Panc1 (cell line): ENCODE measurements around the gene SAYSD1. TPM values are rescaled to one million over a fixed set of nuclear protein-coding genes. Genes with fewer than 3 reads are reported as not detected.

Source experiments
- ATAC-seq: fragments of 200-7000 bp; cut with Tn5 transposase; 2 replicates; pipeline ENCODE4 v1.9.1; 2020; ENCODE audit warnings: mild to moderate bottlenecking, moderate library complexity
- BruUV-seq: library from RNA; stranded (reverse); fragments of 400-500 nt; replicated peaks from 2 replicates; lab custom pipeline; 2021; lab: Mats Ljungman, UMichigan
- CTCF ChIA-PET: fragments of 300-600 bp; sonication (Branson Sonifier 250); formaldehyde crosslinking; loops from one replicate; lab custom pipeline; 2022; ENCODE audit warnings: antibody characterized with exemption; lab: Charles Lee
- POLR2A ChIA-PET: fragments of 300-600 bp; sonication (Branson Sonifier 250); formaldehyde crosslinking; loops from one replicate; lab custom pipeline; 2022; ENCODE audit warnings: antibody characterized with exemption; lab: Charles Lee
- DNase-seq: peaks from one replicate; pipeline ENCODE4 v3.0.0-alpha.2; 2010; ENCODE audit warnings: low read depth, low spot score
- H3K27ac ChIP-seq: 2 replicates; pipeline ENCODE4 v1.5.1; 2011; ENCODE audit warnings: mild to moderate bottlenecking, low read length, inconsistent platforms
- H3K27me3 ChIP-seq: fragments of 200-500 bp; sonication (Bioruptor generic); 2 replicates; pipeline ENCODE4 v1.6.0; 2014; ENCODE audit warnings: low read length, inconsistent platforms; ENCODE audit not compliant: control insufficient read depth, insufficient read depth
- H3K36me3 ChIP-seq: fragments of 200-500 bp; sonication (Bioruptor generic); 2 replicates; pipeline ENCODE4 v1.5.1; 2014; ENCODE audit warnings: inconsistent platforms, mild to moderate bottlenecking, low read length, moderate library complexity; ENCODE audit not compliant: control insufficient read depth, insufficient read depth
- H3K4me1 ChIP-seq: 2 replicates; pipeline ENCODE4 v1.5.1; 2011; ENCODE audit warnings: inconsistent platforms, mild to moderate bottlenecking, low read length, moderate library complexity; ENCODE audit not compliant: control insufficient read depth, insufficient read depth
- H3K4me3 ChIP-seq, 2 experiments: 2 replicates each; pipeline ENCODE4 v1.5.1; 2011 to 2012; ENCODE audit warnings: low read depth in 2 of 2, low read length in 2 of 2, mild to moderate bottlenecking in 2 of 2, inconsistent platforms in 1 of 2, moderate library complexity in 1 of 2
- H3K9me3 ChIP-seq: fragments of 200-500 bp; sonication (Bioruptor generic); 2 replicates; pipeline ENCODE4 v1.5.1; 2014; ENCODE audit warnings: low read depth, mild to moderate bottlenecking, inconsistent platforms, low read length, moderate library complexity; ENCODE audit not compliant: control insufficient read depth, insufficient read depth
- CTCF ChIP-seq: fragments of 450-650 bp; IDR thresholded peaks from 2 replicates; pipeline ENCODE4 v1.5.1; 2017; ENCODE audit warnings: mild to moderate bottlenecking
- POLR2AphosphoS5 ChIP-seq: IDR thresholded peaks from 2 replicates; pipeline ENCODE4 v1.6.1; 2012; ENCODE audit warnings: mild to moderate bottlenecking, low read depth, low read length, moderate library complexity
- SIN3A ChIP-seq: IDR thresholded peaks from 2 replicates; pipeline ENCODE4 v1.6.1; 2012; ENCODE audit warnings: low read depth, mild to moderate bottlenecking, low read length, moderate library complexity, borderline replicate concordance; ENCODE audit not compliant: insufficient read depth
- TCF7L2 ChIP-seq: IDR thresholded peaks from 2 replicates; pipeline ENCODE4 v1.6.1; 2011; ENCODE audit warnings: mild to moderate bottlenecking, low read depth, low read length, inconsistent platforms
- in situ Hi-C: cut with HindIII; loops from 2 replicates; pipeline ENCODE4 v1.10.0; 2016; ENCODE audit warnings: low sequenced_read_pairs, low pct_unique_long_range_greater_than_20kb
- intact Hi-C: fragments of 100-400 bp; cut with micrococcal nuclease; formaldehyde crosslinking; loops from one replicate; pipeline ENCODE4 v1.10.0; 2022; ENCODE audit not compliant: unreplicated experiment
- total RNA-seq: library from RNA; stranded (reverse); gene quantifications from one replicate; pipeline ENCODE4 v1.2.1, GENCODE V29; 2021; ENCODE audit not compliant: unreplicated experiment
- TF ChIP-seq, protein P1 (sequence below), 2 experiments: IDR thresholded peaks; 2 replicates each; pipeline ENCODE4 v1.6.1; 2011 to 2012; ENCODE audit warnings: low read depth in 2 of 2, control low read depth in 1 of 2, low read length in 1 of 2, mild to moderate bottlenecking in 1 of 2, moderate library complexity in 1 of 2; ENCODE audit not compliant: insufficient read depth in 1 of 2

The SAYSD1 gene
- total RNA-seq, 1 experiment from 2014 or later: 17.0 TPM

GRCh38 chr6:39156801-39157200 lies 41.8 kb upstream of the SAYSD1 start:
- intact Hi-C loops: loop anchor here (5.0 to 10.0 kb wide), 2 partner anchors 182 to 284 kb away; no protein-coding TSS in a partner anchor
- no peaks in the 10 kb centered on the region for H3K9me3 ChIP-seq
- H3K4me1 ChIP-seq: no peaks in the 10 kb centered on the region
- in situ Hi-C loops: no loop called here
- TF ChIP-seq TCF7L2 (no peak), CTCF (no peak), SIN3A (no peak), POLR2AphosphoS5 (no peak)
- TF ChIP-seq, protein P1, sequence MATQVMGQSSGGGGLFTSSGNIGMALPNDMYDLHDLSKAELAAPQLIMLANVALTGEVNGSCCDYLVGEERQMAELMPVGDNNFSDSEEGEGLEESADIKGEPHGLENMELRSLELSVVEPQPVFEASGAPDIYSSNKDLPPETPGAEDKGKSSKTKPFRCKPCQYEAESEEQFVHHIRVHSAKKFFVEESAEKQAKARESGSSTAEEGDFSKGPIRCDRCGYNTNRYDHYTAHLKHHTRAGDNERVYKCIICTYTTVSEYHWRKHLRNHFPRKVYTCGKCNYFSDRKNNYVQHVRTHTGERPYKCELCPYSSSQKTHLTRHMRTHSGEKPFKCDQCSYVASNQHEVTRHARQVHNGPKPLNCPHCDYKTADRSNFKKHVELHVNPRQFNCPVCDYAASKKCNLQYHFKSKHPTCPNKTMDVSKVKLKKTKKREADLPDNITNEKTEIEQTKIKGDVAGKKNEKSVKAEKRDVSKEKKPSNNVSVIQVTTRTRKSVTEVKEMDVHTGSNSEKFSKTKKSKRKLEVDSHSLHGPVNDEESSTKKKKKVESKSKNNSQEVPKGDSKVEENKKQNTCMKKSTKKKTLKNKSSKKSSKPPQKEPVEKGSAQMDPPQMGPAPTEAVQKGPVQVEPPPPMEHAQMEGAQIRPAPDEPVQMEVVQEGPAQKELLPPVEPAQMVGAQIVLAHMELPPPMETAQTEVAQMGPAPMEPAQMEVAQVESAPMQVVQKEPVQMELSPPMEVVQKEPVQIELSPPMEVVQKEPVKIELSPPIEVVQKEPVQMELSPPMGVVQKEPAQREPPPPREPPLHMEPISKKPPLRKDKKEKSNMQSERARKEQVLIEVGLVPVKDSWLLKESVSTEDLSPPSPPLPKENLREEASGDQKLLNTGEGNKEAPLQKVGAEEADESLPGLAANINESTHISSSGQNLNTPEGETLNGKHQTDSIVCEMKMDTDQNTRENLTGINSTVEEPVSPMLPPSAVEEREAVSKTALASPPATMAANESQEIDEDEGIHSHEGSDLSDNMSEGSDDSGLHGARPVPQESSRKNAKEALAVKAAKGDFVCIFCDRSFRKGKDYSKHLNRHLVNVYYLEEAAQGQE (IDR thresholded peaks at IDR 0.05; ENCODE audit: insufficient read depth in 1 of 2, low read depth in 2 of 2, low read length in 1 of 2): no peak
- BruUV-seq: no TSS peak
- no peak overlapping the region for H3K4me3 ChIP-seq
- H3K27ac ChIP-seq: no peak overlapping the region
- ChIA-PET CTCF (no interaction called here), POLR2A (no interaction called here)
- DNase-seq (no peak), ATAC-seq (no peak)
- peaks cover 2% of the 10 kb centered on the region; the same call in 1 of the 2 replicates for H3K27me3 ChIP-seq
- no peaks in the 10 kb centered on the region for H3K36me3 ChIP-seq

GRCh38 chr6:39154705-39155104 lies 39.7 kb upstream of the SAYSD1 start:
- ATAC-seq (no peak), DNase-seq (no peak)
- Histone ChIP-seq H3K4me3 (no peak overlapping the region), H3K27me3 (peaks cover 17% of the 10 kb centered on the region), H3K4me1 (no peaks in the 10 kb centered on the region), H3K27ac (no peak overlapping the region), H3K36me3 (no peaks in the 10 kb centered on the region), H3K9me3 (no peaks in the 10 kb centered on the region)
- no TSS peak for BruUV-seq
- in situ Hi-C loops: no loop called here
- intact Hi-C loops: loop anchor here (5.0 to 10.0 kb wide), 2 partner anchors 180 to 282 kb away; no protein-coding TSS in a partner anchor
- POLR2A ChIA-PET: no interaction called here
- CTCF ChIA-PET: no interaction called here
- TF ChIP-seq, protein P1 (IDR thresholded peaks at IDR 0.05; ENCODE audit: insufficient read depth in 1 of 2, low read depth in 2 of 2, low read length in 1 of 2): no peak
- TF ChIP-seq CTCF (no peak), POLR2AphosphoS5 (no peak), TCF7L2 (no peak), SIN3A (no peak)
